ENCODE results near the gene VAMP1.
"Not testable (repeated sequence)": the region's sequence is repeated elsewhere in the genome, so short reads cannot be mapped to it uniquely, and the experiment has no call there.

VAMP1 gene

DNA sequence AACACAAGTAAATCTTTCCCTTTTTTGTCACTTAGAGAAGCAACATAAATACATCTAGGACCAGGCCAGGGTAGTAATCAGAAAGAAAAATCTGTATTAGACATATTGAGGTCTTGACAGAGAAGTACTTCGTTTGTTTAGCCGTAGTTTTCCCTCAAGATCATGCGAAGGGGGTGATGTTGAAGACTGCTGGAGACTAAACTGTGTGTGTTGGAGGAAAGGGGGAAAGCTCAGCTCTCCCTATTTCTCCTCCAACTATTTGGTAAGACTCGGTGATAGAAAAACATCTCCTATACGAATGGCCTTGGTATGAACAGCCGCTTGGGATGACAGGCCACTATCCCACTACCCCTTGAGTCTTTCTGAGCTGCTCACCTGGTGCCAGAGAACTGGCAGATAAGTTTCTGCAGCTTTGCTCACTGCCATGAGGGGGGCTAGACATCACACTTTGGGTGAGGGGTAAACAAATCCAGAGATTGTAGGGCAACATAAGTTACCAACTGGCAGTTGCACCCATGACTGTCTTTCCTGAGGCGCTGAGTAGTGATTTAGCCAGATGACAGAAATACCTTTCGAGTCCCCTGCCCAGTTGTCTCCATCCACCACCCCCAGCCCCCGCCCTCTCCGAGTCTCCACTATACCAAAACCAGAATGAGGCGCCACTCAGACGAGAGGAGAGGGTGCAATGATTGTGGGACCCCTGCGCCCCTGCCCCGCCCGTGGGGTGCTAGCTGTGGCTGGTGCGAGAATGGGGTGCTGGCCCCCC lies 685 bp downstream of the VAMP1 start:
- DNase-seq (ENCODE audit: low read depth), result no peak

DNA sequence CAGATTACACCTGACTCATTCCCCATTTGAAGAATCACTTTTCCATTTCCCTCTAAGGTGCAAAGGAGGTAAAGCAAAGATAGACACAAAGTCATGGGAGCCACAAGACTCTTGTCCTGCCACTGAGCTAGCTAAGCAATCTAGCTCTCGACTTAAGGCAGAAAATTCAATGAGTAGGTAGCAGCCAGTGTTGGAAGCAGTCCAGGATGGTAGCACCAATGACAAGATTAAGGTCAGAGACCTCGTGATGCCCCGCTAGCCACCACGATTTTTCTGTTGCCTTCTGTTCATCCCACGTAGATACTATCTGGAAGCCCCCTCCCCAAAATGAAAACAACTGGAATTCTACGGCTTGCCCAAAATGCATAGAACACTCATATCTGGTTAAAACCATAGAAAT lies 1.4 kb downstream of the VAMP1 start:
- no peak for DNase-seq (ENCODE audit: low read depth)

DNA sequence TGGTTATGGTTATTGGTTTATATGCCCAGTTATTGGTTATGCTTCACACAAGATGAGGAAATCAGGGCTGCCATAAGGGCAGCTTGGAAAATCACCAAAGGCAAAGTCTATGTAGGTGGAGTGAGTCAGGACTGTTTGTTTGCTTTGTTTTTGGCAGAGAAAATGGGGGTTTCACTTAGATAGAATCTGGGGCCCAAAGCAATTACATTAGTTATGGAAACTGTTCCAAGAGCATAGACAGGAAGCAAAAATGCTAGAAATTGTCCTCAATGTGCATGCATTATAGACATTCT lies 2.2 kb downstream of the VAMP1 start:
- DNase-seq (ENCODE audit: low read depth), result no peak

DNA sequence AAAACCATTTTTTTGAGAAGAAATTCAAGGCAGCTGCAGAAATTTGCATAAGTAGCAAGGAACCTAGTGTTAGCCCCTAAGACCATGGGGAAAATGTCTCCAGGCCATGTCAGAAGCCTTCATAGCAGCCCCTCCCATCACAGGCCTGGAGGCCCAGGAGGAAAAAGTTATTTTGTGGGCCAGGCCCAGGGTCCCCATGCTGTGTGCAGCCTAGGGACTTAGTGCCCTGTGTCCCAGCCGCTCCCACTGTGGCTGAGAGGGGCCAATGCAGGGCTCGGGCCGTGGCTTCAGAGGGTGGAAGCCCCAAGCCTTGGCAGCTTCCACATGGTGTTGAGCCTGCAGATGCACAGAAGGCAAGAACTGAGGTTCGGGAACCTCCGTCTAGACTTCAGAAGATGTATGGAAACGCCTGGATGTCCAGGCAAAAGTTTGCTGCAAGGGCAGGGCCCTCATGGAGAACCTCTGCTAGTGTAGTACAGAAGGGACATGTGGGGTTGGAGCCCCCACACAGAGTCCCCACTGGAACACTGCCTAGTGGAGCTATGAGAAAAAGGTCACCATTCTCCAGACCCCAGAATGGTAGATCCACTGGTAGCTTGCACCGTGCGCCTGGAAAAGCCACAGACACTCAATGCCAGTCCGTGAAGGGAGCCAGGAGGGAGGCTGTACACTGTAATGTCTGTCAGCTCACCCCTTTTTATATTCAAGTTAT lies 2.8 kb downstream of the VAMP1 start:
- not testable (repeated sequence) for DNase-seq (ENCODE audit: low read depth)

GRCh38 chr12:6466751-6467150 lies 3.7 kb downstream of the VAMP1 start:
- DNase-seq (ENCODE audit: low read depth), result not testable (repeated sequence)

- DNase-seq (ENCODE audit: low read depth), result no peak
Measured at GRCh38 chr12:6466184-6466573, 4.3 kb downstream of the VAMP1 start.

DNA sequence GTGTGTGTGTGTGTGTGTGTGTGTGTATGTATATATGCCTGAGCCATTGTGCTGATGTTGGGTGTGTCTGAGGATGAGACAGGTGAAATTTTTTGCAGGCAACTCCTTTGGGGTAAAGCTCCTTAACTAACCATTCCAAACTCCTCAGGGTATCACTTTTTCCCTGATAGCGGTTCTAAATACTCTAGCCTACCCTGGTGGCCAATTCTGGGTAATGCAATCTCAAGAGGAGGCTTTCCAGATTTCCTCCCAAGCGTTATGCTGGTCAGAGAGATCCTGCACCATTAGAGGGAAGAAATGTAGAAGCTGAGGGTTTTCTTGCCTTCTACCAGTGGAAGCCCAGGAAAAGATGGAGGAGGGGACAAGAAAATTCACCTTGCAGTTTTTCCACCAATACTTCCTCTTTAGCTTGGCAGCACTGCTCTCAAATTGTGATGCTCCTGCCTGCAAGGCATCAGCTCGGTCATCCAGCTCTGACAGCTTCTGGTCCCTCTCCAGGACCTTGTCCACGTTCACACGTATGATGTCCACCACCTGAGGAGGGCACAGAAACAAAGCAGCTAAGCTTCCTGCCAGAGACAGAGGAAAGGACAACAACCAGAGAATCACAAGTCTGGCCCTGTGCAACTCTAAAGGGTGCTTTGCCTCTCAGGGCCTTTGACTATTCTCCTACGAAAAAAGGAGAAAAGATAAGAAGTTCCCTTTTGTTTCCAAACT lies 4.9 kb downstream of the VAMP1 start:
- no peak for DNase-seq (ENCODE audit: low read depth)

DNA sequence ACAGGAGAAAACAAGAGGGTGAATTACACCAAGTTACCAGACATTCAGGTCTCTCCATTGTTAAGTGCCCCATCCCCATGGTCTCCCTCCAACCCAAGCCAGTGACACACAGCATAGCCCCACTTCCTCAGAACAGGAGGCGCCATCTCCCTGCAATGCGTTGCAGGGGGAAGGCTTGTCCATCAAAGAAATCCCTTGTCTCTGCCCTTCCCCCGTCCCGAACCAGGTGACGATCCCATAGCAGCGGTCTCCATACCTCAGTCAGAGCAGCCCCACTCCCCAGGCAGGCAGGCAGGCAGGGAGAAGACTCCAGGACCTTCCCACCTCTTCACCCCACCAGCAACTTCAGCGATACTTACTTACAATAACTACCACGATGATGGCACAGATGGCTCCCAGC lies 5.9 kb downstream of the VAMP1 start:
- no peak for DNase-seq (ENCODE audit: low read depth)

DNA sequence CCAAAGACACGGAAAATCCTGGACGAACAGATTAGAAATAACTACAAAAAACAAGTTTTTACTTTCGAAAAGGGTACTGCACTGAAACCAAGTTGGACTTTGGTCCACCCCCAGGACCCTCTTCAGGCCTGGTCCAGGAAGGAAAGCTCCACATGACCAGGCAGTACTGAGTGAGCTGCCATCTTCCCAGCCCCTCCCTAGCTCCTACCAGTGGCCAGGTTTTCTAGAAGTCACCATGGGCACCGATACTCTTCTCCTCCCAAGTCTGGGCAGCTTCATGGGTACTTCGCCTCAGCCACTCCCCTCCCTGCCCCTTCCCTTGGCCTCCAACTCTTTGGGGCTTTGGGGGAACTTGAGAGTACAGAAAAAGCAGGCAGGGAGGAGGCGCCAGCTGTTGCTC lies 6.6 kb downstream of the VAMP1 start:
- no peak for DNase-seq (ENCODE audit: low read depth)

GRCh38 chr12:6463216-6463615 lies 7.3 kb downstream of the VAMP1 start:
- DNase-seq (ENCODE audit: low read depth), result no peak

DNA sequence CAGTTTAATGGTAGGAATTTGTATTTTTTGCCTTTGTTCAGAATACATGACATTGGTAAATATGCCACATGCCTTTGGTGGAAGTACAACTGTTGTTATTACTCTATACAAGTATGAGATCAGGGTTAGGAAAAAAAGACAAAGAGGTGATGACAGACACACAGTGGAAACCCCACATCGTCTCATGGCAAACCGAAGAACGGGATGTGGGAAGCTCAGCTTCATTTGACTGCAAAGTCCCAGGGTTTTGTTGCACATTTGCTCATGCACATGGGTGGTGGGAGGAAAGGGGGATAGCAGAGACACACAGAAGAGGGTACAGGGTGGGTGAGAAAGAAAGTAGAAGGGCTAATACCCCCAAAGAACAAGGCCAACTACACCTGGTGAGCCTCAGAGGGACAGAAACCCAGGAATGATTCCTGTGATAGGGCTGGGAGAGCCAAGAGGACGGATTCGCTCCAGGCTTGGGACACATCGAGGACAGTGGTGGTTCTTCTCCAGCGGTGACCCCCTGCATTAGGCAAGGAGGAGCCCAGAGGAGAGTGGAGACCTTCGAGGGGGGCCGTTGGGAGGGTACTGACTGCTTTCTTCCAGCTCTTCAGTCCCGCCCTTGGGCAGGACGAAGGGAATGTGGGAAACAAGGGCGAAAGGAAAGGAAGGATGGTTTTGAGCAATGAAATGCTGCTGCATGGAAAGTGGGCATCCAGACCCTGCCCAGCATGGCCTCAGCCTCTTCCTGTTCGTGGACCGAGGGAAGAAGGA lies 8.1 kb downstream of the VAMP1 start:
- DNase-seq (ENCODE audit: low read depth), result no peak

- peak; percentile 64 for DNase-seq (ENCODE audit: low read depth)
Measured at GRCh38 chr12:6461401-6462233, 8.9 kb downstream of the VAMP1 start.

DNA sequence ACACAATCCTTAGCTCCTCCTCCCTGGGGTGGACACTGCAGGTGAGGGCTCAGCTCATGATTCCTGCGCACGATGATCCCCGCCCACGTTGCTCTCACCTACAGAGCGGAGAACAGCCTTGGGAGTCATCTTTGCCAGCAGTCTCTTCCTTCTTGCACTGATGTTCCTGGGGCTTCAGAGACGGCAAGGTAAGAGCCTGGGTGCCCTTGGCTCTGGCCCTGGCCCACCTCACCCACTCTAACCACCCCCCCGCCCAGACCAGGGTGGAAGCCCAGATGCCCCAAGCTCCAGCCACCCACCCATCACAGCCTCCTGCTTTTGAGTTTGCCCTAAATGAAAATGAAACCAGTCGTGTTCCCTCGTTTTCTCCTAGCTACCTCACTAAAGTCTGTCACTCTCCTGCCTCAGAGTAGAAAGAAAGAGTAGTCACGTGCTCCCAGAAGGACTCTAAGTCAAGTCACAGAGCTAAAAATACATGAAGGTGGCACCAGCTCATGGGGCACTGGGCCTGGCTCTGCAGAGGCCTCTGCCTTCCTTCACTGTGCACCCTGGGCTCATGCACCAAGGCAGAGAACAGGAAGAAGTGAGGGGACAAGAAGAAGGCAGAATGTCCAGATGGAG lies 9.6 kb downstream of the VAMP1 start:
- no peak for DNase-seq (ENCODE audit: low read depth)

DNA sequence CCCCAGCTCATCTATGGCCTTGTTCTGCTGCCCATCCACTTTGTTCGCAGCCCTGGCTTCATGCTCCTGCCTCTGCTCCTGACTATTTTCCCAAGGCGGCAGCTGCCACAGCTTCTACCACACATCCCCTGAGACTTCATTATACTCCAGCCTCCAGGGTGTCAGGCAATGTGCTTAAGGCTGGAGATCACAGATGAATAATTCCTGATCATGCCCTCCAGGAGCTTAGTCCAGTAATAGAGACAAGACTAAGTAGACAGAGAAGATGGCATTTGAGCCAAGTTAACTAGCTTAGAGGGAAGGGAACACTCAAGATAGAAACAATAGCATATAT lies 11.5 kb downstream of the VAMP1 start:
- no peak for DNase-seq (ENCODE audit: low read depth)

GRCh38 chr12:6458281-6459003 lies 12.0 kb downstream of the VAMP1 start:
- no peak for DNase-seq (ENCODE audit: low read depth)

DNA sequence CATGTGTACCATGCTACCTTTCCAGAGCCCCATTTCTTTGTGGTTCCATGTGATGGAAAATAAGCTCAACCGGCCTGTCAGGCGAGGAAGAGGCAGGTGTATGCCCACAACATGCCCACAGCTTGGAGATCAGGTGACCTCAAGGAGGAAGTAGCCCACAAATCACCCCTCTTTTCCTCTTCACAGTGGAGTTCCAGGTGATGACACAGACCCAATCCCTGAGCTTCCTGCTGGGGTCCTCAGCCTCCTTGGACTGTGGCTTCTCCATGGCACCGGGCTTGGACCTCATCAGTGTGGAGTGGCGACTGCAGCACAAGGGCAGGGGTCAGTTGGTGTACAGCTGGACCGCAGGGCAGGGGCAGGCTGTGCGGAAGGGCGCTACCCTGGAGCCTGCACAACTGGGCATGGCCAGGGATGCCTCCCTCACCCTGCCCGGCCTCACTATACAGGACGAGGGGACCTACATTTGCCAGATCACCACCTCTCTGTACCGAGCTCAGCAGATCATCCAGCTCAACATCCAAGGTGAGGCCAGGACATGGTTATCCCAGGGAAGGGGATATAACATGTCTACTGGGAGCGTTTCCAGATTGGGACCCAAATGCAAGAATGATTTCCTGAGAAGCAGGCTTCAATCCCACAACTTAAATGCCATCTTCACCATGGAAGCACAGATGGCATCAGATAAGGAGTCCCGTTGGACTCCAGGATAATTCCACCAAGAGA lies 13.1 kb downstream of the VAMP1 start:
- DNase-seq (ENCODE audit: low read depth), result no peak

DNA sequence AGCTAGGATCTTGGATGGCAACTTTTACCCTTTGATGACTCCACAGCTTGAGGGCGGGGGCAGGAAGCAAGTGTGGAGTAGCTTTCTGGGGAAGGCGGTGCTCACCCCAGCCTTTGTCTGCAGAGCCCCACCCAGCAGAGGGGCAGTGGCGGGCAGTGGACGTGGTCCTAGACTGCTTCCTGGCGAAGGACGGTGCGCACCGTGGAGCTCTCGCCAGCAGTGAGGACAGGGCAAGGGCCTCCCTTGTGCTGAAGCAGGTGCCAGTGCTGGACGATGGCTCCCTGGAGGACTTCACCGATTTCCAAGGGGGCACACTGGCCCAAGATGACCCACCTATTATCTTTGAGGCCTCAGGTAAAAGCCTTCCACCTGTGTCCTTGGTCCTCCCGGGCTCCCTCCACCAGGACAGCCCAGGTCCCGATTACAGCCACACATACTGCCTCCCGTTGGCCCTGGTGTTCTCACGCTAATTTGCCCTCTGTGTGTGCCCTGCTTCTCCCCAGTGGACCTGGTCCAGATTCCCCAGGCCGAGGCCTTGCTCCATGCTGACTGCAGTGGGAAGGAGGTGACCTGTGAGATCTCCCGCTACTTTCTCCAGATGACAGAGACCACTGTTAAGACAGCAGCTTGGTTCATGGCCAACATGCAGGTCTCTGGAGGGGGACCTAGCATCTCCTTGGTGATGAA lies 17.4 kb downstream of the VAMP1 start:
- no peak for DNase-seq (ENCODE audit: low read depth)

DNA sequence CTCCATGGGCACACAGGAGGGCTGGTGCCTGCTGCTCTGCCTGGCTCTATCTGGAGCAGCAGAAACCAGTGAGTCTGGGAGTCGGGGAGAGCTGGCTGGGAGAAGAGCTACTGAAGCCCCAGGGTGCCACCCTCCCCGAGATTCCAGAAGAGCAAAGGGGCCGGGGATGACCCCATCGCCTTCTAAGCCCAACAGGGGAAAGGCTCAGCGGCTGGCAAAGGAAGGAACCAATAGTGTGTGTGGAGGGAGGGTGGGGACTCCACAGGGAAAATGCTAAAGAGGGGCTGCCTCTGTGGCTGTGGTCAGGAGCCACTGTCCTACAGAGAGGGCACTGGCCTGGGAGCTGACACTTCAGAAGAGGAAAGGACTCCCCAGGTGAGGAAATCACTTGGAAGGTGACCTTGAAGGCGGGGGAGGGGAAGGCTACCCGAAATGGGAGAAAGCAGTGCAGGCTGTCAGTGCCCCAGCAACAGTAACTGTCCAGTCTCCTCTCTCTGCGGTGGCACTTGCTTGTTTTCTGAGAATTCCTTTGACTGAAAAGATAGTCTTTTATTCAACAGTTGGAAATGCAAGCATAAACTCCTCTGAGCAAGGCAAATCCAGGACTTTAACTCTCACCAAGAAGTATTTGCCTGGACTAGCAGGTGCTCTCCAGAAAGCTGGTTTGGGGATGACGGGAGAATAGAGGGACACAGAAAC lies 18.1 kb downstream of the VAMP1 start:
- DNase-seq (ENCODE audit: low read depth), result no peak

All from activated T-helper 9 cell treated with anti-CD3 and anti-CD28 coated beads, Interleukin-2, amount 50 U/mL, for 16 hours (primary cell).